ENCODE measurements around the gene HBEGF. TPM values are rescaled to one million over a fixed set of nuclear protein-coding genes. Genes with fewer than 3 reads are reported as not detected.

Gene HBEGF
- total RNA-seq, 2 experiments from 2014 or later = 4.7 to 20.2 TPM

DNA sequence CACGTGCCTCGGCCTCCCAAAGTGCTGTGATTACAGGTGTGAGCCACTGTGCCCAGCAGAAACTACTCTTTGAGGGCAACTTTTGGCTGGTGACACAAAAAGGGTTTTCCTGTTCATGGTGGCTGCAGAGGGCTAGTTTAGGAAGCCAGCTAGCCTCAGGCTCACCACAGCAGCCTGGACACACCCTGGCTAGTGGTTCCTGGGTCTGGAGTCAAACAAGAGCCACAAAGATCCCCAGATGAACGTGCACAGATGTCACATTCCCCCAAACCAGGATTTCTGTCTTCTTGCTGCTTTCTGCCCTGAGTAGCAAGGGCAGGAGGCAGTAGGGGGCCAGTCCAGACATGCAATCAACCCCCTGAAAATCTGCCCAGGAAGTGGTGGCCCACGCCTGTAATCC, 6.8 kb downstream of the HBEGF start:
- H3K27ac ChIP-seq (ENCODE audit: low read depth, low read length, poor library complexity, severe bottlenecking) = no peak overlapping the region
- no peak overlapping the region for H3K4me3 ChIP-seq (ENCODE audit: low read depth, low read length, poor library complexity, severe bottlenecking)
- POLR2A ChIA-PET = interaction anchor here (1.3 kb wide), 1 partner anchor 12 kb away, joined by 5 read pairs; no protein-coding TSS in a partner anchor
- BruUV-seq (replicated peaks) = no TSS peak
- no peaks in the 10 kb centered on the region for H3K9me2 ChIP-seq (ENCODE audit: insufficient read depth, low read length)
- DNase-seq (ENCODE audit: low spot score) = no peak
- peaks cover 3% of the 10 kb centered on the region; the same call in 1 of the 2 replicates for H3K36me3 ChIP-seq (ENCODE audit: insufficient read depth, low read length)
- H2AFZ ChIP-seq (ENCODE audit: low read length) = no peak overlapping the region
- peaks cover 39% of the 10 kb centered on the region for H3K4me1 ChIP-seq (ENCODE audit: insufficient read depth, low read length, poor library complexity, severe bottlenecking)
- intact Hi-C loops (cut with micrococcal nuclease; ENCODE audit: unreplicated experiment) = no loop called here
- no peaks in the 10 kb centered on the region for H4K20me1 ChIP-seq (ENCODE audit: insufficient read depth, low read length)
- H3K79me2 ChIP-seq (ENCODE audit: insufficient read depth, low read depth, low read length) = no peaks in the 10 kb centered on the region
- CTCF ChIA-PET (ENCODE audit: unreplicated experiment) = no interaction called here
- TF ChIP-seq EZH2phosphoT487 (IDR thresholded peaks at IDR 0.05; ENCODE audit: borderline replicate concordance, low read depth, low read length) = no peak
- TF ChIP-seq, protein P1, sequence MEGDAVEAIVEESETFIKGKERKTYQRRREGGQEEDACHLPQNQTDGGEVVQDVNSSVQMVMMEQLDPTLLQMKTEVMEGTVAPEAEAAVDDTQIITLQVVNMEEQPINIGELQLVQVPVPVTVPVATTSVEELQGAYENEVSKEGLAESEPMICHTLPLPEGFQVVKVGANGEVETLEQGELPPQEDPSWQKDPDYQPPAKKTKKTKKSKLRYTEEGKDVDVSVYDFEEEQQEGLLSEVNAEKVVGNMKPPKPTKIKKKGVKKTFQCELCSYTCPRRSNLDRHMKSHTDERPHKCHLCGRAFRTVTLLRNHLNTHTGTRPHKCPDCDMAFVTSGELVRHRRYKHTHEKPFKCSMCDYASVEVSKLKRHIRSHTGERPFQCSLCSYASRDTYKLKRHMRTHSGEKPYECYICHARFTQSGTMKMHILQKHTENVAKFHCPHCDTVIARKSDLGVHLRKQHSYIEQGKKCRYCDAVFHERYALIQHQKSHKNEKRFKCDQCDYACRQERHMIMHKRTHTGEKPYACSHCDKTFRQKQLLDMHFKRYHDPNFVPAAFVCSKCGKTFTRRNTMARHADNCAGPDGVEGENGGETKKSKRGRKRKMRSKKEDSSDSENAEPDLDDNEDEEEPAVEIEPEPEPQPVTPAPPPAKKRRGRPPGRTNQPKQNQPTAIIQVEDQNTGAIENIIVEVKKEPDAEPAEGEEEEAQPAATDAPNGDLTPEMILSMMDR (conservative IDR thresholded peaks at IDR 0.05; ENCODE audit: low read length) = no peak
- H3K4me2 ChIP-seq (ENCODE audit: low read length) = no peak overlapping the region
- H3K9me3 ChIP-seq (ENCODE audit: low read length) = no peaks in the 10 kb centered on the region

DNA sequence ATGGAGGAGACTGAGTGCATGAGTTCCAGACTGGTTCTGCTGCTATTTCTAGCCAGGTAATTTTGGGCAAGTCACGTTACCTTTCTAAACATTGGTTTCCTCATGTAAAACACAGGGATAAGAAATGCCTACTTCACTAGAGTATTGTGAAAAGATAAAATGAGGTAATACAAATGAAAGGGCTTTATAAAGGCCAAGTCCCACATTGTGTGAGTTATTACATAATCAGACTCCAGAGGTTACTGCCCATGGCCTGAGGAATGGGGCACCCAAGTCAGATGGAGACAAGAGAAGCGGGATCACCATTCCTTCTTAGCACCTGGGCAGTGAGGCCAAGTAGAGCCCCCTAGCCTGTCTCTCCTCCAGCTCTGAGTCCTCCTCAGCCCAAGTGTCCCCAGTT, 7.5 kb downstream of the HBEGF start:
- Histone ChIP-seq H3K36me3 (ENCODE audit: insufficient read depth, low read length) (peaks cover 3% of the 10 kb centered on the region; the same call in 1 of the 2 replicates), H3K9me3 (ENCODE audit: low read length) (no peaks in the 10 kb centered on the region), H3K79me2 (ENCODE audit: insufficient read depth, low read depth, low read length) (no peaks in the 10 kb centered on the region), H3K9me2 (ENCODE audit: insufficient read depth, low read length) (no peaks in the 10 kb centered on the region), H3K4me2 (ENCODE audit: low read length) (no peak overlapping the region), H3K27ac (ENCODE audit: low read depth, low read length, poor library complexity, severe bottlenecking) (no peak overlapping the region), H3K4me3 (ENCODE audit: low read depth, low read length, poor library complexity, severe bottlenecking) (no peak overlapping the region), H2AFZ (ENCODE audit: low read length) (no peak overlapping the region), H3K4me1 (ENCODE audit: insufficient read depth, low read length, poor library complexity, severe bottlenecking) (peaks cover 34% of the 10 kb centered on the region), H4K20me1 (ENCODE audit: insufficient read depth, low read length) (no peaks in the 10 kb centered on the region)
- BruUV-seq (replicated peaks) = no TSS peak
- intact Hi-C loops (cut with micrococcal nuclease; ENCODE audit: unreplicated experiment) = no loop called here
- no peak for DNase-seq (ENCODE audit: low spot score)
- ChIA-PET POLR2A (interaction anchor here (1.1 kb wide), 1 partner anchor 101 kb away, joined by 3 read pairs; no protein-coding TSS in a partner anchor), CTCF (ENCODE audit: unreplicated experiment) (no interaction called here)
- TF ChIP-seq EZH2phosphoT487 (IDR thresholded peaks at IDR 0.05; ENCODE audit: borderline replicate concordance, low read depth, low read length) = no peak
- TF ChIP-seq, protein P1 (conservative IDR thresholded peaks at IDR 0.05; ENCODE audit: low read length) = no peak

DNA sequence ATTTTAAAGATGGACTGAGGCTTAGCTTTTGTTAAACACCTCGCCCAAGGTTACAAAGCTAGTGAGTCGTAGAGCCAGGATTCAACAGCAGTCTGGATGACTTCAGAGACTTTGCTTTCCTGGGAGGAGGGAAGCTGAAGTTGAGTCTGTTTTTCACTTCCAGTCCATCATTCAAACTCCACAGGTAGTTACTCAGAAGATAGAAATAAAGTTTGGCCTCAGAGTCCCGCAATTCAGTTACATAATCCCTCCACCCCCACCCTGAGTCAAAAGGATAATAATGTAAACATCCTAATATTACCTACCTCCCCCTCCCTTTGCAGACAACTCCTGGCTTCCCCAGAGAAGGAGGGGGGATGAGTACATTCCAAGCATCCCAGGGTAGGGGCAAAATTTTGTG, 8.1 kb downstream of the HBEGF start:
- H3K79me2 ChIP-seq (ENCODE audit: insufficient read depth, low read depth, low read length) = no peaks in the 10 kb centered on the region
- CTCF ChIA-PET (ENCODE audit: unreplicated experiment) = no interaction called here
- no peak overlapping the region for H3K4me2 ChIP-seq (ENCODE audit: low read length)
- TF ChIP-seq, protein P1 (conservative IDR thresholded peaks at IDR 0.05; ENCODE audit: low read length) = no peak
- TF ChIP-seq EZH2phosphoT487 (IDR thresholded peaks at IDR 0.05; ENCODE audit: borderline replicate concordance, low read depth, low read length) = no peak
- H3K9me3 ChIP-seq (ENCODE audit: low read length) = no peaks in the 10 kb centered on the region
- no peak for DNase-seq (ENCODE audit: low spot score)
- POLR2A ChIA-PET = interaction anchor here (1.0 to 1.1 kb wide), 2 partner anchors 8 to 101 kb away, joined by 3 read pairs; partner anchors contain the start of gene HBEGF
- peaks cover 29% of the 10 kb centered on the region for H3K4me1 ChIP-seq (ENCODE audit: insufficient read depth, low read length, poor library complexity, severe bottlenecking)
- no peak overlapping the region for H3K4me3 ChIP-seq (ENCODE audit: low read depth, low read length, poor library complexity, severe bottlenecking)
- H2AFZ ChIP-seq (ENCODE audit: low read length) = no peak overlapping the region
- intact Hi-C loops (cut with micrococcal nuclease; ENCODE audit: unreplicated experiment) = no loop called here
- H3K27ac ChIP-seq (ENCODE audit: low read depth, low read length, poor library complexity, severe bottlenecking) = no peak overlapping the region
- no TSS peak for BruUV-seq (replicated peaks)
- no peaks in the 10 kb centered on the region for H3K9me2 ChIP-seq (ENCODE audit: insufficient read depth, low read length)
- peaks cover 3% of the 10 kb centered on the region; the same call in 1 of the 2 replicates for H3K36me3 ChIP-seq (ENCODE audit: insufficient read depth, low read length)
- H4K20me1 ChIP-seq (ENCODE audit: insufficient read depth, low read length) = no peaks in the 10 kb centered on the region
